T47D (cell line): ENCODE data around the gene GBP2.
A peak's percentile ranks its signal among the peaks of the same experiment; 100 is the strongest.

ENCODE experiments used
- DNase-seq, 2 experiments: peaks; one replicate each; pipeline versions ENCODE4 v3.0.0 to v3.0.0-alpha.2; 2011 to 2012; ENCODE audit warnings: low read depth in 1 of 2, low spot score in 1 of 2
- JUND ChIP-seq: IDR thresholded peaks from 2 replicates; pipeline ENCODE4 v1.6.1; 2012; ENCODE audit warnings: low read depth
- in situ Hi-C: cut with HindIII; loops from 2 replicates; pipeline ENCODE4 v1.10.0; 2016; ENCODE audit warnings: low sequenced_read_pairs, low pct_unique_long_range_greater_than_20kb

GBP2 gene

GRCh38 chr1:89070509-89070908, 55.4 kb downstream of the GBP2 start:
- no peak for TF ChIP-seq JUND
- in situ Hi-C loops: no loop called here

GRCh38 chr1:89069951-89070350, 56.0 kb downstream of the GBP2 start:
- no peak for DNase-seq
- in situ Hi-C loops: no loop called here
- TF ChIP-seq JUND: no peak

More at GRCh38 chr1:89070509-89070908, 55.4 kb downstream of the GBP2 start:
- no peak for DNase-seq

DNA sequence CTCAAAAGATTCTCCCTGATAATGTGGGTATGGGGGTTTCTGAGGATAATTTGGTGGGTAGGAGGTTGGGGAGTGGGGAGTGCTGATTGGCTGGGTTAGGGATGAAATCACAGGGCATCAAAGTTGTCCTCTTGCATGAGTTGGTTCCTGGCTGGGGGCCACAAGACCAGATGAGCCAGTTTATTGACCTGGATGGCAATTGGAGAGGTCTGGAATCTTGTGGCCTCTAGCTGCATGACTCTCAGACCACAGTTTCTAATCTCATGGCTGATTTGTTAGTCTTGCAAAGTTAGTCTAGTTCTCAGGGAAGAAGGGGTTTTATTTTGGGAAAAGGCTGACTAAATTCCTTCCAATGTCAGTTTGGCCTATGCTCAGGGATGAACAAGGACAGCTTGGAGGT, 57.6 kb downstream of the GBP2 start:
- TF ChIP-seq JUND: no peak
- in situ Hi-C loops: no loop called here
- DNase-seq: peak in 1 of 2 experiments; percentile 38

DNA sequence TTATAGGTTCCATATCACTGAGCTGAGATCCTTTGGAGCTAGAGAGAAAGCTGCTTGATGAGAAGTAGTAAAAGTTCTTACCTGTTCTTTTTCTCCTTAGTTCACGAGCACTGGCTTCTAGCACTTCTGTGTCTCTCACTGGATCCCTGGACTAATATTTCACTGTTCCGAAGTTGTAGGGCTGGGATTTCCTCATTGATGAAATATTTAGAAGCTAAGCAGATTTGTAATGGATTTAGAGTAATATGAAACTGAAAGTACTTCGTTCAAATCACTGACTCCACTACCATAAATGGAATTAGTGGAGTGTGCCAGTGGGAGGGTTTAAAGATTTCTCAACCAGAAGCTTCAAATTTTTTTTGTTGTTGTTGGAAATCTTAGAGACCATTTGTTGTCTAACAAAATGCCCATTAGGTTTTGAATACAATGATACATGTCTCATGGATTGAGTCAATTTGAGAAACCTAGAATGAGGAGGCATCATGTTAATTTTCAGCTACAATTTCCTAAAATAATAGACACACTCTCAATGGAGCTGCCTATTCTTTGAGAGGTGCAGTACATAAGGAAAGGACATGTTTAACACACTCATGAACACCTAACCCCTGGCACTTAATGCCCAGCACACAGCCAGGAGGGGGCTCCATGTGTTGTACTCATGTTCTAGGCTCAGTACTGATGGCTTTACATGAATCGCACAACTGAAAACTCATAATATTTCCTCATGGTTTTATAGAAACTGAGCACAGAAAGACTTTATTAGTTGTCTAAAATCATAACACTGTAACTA, 60.6 kb downstream of the GBP2 start, which contains the start of gene GBP1:
GBP1 (minus strand) TSS at position 130 of the 790 bp plus-strand sequence. CDS start 1,974 bp downstream, outside the sequence.
- DNase-seq: peak in 1 of 2 experiments; percentile 15

GRCh38 chr1:89064632-89065031, 61.3 kb downstream of the GBP2 start:
- no peak for TF ChIP-seq JUND
- no peak for DNase-seq
- in situ Hi-C loops: no loop called here

More for the DNA sequence above, 60.6 kb downstream of the GBP2 start, which contains the start of gene GBP1:
- no peak for TF ChIP-seq JUND
- in situ Hi-C loops: no loop called here

GRCh38 chr1:89063094-89063493, 62.8 kb downstream of the GBP2 start:
- in situ Hi-C loops: no loop called here
- DNase-seq: no peak
- TF ChIP-seq JUND: no peak

GRCh38 chr1:89060091-89060490, 65.8 kb downstream of the GBP2 start:
- no peak for DNase-seq
- no peak for TF ChIP-seq JUND

More at GRCh38 chr1:89060091-89060490, 65.8 kb downstream of the GBP2 start:
- in situ Hi-C loops: no loop called here
